Transverse colon (tissue), 4 donors: ENCODE data around the gene TULP4.

Experiments
- CTCF ChIP-seq, 5 experiments: fragments of 200-600 bp in 3 of 5; fragments of 450-650 bp in 2 of 5; sonication (generic) in 3 of 5; IDR thresholded peaks; 1 replicate in 2 of 5; 2 replicates in 3 of 5; pipeline ENCODE4 v1.5.1; 2016 to 2017; ENCODE audit warnings: antibody characterized with exemption in 5 of 5, inconsistent platforms in 3 of 5, mild to moderate bottlenecking in 2 of 5, moderate library complexity in 1 of 5
- EP300 ChIP-seq: sonication (generic); formaldehyde crosslinking; IDR thresholded peaks from one replicate; pipeline ENCODE4 v1.6.1; 2017; ENCODE audit warnings: antibody characterized with exemption, low read depth
- POLR2A ChIP-seq: fragments of 450-650 bp; IDR thresholded peaks from one replicate; pipeline ENCODE4 v1.6.1; 2016; ENCODE audit warnings: antibody characterized with exemption, mild to moderate bottlenecking, moderate library complexity
- POLR2AphosphoS5 ChIP-seq, 3 donors: sonication (generic); formaldehyde crosslinking; IDR thresholded peaks; one replicate each; pipeline ENCODE4 v1.6.1; 2016; ENCODE audit warnings: antibody characterized with exemption in 3 of 3

GRCh38 chr6:158329531-158329930 lies 17.3 kb downstream of the TULP4 start:
- TF ChIP-seq CTCF (IDR thresholded peaks at IDR 0.05) (no peak), EP300 (no peak), POLR2A (no peak), POLR2AphosphoS5 (IDR thresholded peaks at IDR 0.05) (no peak)
